GM21529 (cell line): ENCODE measurements around the gene PTPN2.
"Not testable (repeated sequence)": the region's sequence is repeated elsewhere in the genome, so short reads cannot be mapped to it uniquely, and the experiment has no call there.

Source experiments
- ATAC-seq: cut with Tn5 transposase; IDR thresholded peaks from one replicate; pipeline ENCODE4 v1.9.1; 2021; ENCODE audit not compliant: unreplicated experiment

The PTPN2 gene

GRCh38 chr18:12883684-12884405 lies at the start of gene PTPN2:
PTPN2 (minus strand) TSS chr18:12884237; CDS start chr18:12884141, 96 bp downstream.
- ATAC-seq, result peak; percentile 52

DNA sequence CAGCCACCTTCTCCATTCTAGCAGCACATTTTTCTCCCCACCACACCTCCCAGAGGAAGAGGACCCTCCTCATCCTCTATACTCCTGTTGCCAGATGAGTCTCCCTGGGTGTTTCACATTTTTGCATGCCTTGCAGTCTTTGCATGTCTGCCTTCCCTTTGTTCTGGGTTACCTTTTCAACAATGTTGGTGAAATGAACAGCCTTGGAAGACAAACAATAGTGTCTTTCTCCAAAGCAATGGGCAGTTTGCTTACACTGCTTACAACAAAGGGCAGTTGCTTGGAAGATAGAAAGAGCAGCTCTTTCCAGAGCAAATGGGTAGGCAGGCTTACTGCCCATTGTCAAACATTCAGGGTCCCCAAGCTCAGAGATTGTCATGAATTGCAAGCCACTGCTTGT lies 49.3 kb upstream of the PTPN2 start:
- ATAC-seq, result no peak

GRCh38 chr18:12930908-12931307 lies 46.9 kb upstream of the PTPN2 start:
- no peak for ATAC-seq

DNA sequence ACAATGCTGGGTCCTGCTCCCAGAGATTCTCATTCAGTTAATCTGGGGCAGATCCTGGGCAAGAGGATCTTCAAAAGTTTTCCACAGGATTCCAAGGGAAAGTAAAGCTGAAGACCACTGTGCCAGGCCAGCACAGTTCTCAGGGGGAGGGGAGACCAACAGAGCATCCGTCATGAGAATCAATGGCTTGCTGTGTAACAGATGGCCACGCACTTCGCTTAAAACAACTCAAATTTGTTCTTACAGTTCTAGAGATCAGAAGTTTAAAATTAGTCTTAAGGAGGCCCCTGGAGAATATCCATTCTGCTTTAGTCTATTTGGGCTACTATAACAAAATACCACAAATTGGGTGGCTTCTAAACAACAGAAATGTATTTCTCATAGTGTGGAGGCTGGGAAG lies 46.3 kb upstream of the PTPN2 start:
- no peak for ATAC-seq

DNA sequence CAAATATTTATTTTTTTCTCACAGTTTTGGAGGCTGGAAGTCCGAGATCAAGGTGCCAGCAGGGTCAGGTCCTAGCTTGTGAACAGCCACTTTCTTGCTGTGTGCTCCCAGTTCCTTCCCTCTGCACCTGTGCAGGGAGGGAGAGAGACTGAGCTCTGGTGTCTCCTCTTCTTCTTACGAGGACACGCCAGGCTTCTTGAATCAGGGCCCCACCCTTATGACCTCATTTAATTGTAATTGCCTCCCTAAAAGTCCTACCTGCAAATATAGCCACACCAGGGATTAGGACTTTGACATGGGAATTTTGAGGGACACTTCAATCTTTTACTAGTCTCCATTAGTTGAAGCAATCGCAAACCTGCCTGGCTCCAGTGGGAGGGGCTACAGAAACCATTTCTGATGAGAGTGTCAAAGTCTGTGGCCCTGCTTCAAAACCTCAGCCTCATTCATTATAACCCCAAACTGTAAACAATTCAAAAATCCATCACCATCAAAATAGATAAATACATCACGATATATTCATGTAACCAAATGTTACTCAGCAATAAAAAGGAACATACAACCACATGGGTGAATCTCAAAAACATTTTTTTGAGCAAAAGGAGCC lies 45.5 kb upstream of the PTPN2 start:
- ATAC-seq, result no peak

- no peak for ATAC-seq
Observed at GRCh38 chr18:12928641-12929040, 44.6 kb upstream of the PTPN2 start.

GRCh38 chr18:12928206-12928605 lies 44.2 kb upstream of the PTPN2 start:
- no peak for ATAC-seq

DNA sequence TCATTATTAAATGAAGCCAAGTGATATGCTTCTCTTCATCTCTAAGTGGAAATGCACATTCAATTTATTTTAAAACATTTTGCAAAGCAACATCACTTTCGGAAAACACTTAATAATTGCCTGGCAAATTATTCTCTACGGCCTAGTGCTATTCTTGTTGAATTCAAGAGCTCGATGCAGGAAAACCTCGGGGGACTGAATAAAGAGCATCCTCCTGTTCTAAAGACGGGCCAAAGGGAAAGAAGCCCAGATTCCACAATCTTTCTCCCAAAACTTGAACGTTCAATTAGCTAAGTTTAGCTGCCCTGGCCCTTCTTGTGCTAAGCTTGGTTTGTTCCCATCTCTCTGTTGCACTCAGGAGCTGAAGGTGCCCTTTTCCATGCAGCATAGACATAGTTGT lies 40.6 kb upstream of the PTPN2 start:
- ATAC-seq, result no peak

DNA sequence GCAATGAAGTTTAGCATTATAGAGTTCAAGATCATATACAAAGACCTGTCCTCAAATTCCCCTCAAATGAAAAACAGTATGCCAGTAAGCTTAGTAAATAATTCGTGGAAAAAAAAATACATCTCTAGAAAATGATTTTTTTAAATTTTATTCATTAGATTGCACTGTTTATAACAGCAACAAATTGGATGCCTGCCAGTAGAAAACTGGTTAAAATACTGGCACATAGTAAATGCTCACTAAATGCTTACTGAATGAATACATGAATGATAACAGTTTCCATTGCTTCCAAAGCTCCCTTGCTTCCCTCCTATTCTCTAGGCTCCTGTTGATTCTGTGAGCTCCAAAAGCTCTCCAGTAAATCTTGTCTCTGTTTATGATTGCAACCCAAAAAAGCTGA lies 38.2 kb upstream of the PTPN2 start:
- no peak for ATAC-seq

DNA sequence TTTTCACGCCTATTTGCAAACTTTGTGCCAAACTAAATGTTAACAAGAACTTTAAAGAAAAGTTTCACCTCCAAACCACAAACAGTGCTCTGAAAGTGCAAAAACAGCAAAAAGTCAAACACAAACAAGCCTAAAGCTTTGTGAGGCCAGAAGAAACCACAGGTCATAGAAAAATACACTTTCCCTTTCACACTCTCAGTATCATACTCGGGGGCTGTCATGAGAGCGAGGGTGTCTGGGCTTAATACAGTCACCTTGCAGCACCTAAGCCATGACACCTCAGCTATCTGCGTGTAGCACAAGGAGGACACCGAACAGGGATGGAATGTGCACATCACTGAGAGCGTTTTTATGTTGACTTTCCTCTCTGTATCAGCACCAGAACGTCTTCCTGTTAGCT lies 37.1 kb upstream of the PTPN2 start:
- ATAC-seq, result peak; percentile 65

DNA sequence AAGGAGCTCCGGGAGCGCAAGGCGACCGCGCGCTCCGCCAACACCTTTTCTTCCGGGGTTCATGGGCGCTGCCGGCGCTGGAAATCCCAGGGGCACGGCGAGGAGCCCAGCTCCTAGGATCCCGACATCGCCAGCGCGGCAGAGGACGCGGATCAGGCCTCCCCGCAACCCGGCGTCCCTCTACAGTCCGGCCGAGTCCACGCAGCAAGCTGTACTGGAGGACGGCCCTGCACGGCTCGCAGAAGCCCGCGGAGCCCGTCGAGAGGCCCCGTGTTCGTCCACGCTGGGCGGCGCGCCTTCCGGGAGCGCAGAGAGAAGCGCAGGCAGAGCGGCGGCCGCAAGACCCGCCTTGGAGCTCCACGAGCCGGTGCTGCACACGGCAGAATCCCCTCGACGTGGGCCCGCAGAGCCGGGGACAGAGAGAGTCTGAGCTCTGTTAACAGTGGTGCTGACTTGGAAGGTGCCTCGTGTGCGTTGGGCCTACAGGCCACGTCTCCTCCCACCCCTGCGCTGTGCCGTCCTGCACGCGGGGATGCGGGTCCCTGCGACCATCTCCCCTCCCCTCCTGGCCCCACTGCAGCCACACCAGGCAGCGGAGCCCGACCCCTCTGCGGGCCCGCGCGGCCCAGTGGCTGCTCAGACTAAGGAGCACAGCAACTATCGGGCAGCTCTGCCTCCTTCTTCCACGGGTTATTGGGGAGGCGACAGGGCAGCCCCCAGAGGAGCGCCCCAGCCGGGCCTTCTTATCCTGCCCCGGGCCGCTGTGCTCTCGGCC lies 28.1 kb upstream of the PTPN2 start:
- no peak for ATAC-seq

- ATAC-seq, result no peak
Observed at GRCh38 chr18:12911025-12911928, 27.2 kb upstream of the PTPN2 start.

DNA sequence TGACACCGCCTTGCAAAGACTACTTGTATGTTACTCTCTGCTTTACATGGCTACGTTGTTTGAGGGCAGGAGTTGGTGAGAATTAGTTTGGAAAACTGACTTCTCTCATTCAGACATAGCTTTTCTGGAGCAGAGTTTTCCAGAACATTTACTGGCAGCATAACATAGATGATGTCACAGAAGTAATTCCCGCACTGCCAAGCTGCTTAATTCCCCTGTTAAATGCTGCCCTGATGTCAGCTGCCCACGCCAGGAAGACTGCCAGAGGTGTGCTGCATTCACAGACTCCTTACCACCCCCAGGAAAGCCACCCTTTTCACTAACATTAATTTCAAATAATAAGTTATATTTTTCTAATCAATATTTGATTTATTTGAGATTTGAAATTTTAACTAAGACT lies 24.7 kb upstream of the PTPN2 start:
- no peak for ATAC-seq

GRCh38 chr18:12907258-12907925 lies 23.4 kb upstream of the PTPN2 start:
- no peak for ATAC-seq

DNA sequence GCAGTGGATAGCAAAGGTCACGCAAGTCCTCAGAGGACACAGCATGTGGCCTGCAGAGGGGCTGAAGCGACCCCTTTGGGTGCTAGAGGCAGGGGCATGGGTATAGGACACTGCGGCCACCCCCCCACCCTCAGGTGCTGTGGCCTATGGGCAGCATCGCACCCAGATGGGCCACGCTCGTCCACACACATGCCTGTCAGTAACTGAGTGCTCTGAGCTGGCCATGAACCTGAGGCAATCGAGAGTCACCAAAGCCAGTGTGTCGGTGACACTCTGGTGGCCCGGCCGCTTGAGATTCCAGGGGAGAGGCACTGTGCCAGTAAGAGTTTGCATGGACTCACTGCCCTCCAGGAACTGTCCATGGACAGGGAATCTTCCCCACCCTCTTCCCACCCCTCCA lies 22.7 kb upstream of the PTPN2 start:
- no peak for ATAC-seq

DNA sequence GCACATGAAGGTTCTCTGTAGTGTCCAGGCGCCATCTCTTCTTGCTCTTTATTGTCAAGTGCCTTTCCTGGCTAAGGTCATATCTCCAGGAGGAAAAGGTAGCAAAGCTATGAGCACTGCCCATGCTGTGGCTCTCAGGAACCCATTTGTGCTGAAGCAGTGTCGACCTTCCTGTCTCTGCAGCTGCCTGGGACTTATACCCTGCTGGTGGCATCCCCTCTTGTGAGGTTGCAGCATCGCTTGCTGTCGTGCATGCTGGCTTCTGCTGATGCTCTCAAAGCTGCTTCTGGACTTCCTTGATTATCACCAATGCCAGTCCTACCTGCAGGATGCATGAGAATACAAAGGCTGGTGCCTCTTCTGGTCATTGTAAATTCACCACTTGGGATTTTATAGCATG lies 22.1 kb upstream of the PTPN2 start:
- no peak for ATAC-seq

- ATAC-seq, result no peak
Observed at GRCh38 chr18:12904012-12904516, 20.0 kb upstream of the PTPN2 start.

DNA sequence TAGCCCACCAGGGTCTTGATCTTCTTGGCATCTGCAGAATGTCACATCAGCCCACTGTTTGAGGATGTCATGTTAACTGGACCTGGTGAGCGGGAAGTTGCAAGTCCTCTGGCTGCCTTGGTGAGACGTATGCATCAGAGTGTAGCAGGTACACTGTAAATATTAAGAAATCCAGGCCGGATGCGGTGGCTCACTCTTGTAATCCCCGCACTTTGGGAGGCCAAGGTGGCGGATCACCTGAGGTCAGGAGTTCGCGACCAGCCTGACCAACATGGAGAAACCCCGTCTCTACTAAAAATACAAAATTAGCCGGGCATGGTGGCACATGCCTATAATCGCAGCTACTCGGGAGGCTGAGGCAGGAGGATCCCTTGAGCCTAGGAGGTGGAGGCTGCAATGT lies 17.2 kb upstream of the PTPN2 start:
- not testable (repeated sequence) for ATAC-seq

DNA sequence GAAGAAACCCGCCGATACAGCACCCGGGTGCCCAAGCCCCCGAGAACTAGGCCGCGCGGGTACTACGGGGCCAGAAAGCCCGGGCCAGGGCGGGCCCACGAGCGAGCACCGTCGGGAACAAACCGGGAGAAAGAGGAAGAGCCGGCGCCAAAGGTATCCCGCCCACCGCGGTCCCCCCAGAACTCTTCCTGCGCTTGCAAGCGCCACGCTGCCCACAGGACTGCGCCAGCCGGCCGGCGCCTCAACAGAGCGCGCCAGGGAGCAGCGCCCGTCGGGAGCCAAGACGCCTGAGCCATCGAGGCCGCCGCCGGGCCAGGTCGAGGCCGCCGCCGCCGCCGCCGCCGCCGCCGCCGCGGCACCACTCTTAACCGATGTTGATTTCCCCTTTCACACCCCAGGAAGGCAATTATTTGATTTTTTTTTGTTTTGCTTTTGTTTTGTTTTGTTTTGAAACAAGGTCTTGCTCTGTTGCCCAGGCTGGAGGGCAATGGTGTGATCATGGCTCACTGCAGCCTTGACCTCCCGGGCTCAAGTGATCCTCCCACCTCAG lies 12.8 kb upstream of the PTPN2 start:
- not testable (repeated sequence) for ATAC-seq

DNA sequence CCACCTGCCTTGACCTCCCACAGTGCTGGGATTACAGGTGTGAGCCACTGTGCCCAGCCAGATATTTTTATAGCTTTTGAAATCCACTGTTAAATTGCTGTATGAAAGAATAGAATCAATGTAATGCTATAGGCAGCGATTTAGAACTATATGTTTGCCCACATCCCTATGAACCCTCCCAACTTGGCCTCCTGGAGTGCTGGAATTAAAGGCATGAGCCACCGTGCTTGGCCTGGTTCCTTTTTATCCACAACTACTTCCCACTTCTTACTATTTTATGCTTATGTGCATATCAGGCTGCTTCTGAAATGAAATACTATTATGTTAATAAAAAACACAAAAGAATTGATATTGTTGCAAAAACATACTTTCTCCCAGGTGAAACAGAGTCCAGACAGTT lies 11.6 kb upstream of the PTPN2 start:
- no peak for ATAC-seq
